ENCODE results near the gene CHURC1.

DNA sequence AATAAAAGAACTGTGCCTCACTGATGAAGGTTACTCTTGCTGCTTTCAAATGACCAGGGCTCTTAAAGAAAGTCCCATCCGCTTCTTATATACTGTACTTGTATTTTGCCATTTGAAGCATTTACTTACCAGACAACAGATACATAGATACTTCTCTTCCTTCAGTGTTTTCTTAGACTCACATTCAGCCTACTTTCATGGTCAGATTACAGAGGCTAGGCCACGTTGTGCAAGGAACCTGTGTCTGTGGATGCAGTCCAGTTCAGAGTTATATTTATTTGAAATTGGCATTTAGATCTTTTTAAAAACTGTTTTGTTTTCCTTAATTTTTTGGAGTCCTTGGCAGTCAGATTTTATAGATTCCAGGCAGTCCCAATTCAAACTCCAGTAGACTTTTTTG, 6.2 kb downstream of the CHURC1 start:
- TF ChIP-seq, protein P1, sequence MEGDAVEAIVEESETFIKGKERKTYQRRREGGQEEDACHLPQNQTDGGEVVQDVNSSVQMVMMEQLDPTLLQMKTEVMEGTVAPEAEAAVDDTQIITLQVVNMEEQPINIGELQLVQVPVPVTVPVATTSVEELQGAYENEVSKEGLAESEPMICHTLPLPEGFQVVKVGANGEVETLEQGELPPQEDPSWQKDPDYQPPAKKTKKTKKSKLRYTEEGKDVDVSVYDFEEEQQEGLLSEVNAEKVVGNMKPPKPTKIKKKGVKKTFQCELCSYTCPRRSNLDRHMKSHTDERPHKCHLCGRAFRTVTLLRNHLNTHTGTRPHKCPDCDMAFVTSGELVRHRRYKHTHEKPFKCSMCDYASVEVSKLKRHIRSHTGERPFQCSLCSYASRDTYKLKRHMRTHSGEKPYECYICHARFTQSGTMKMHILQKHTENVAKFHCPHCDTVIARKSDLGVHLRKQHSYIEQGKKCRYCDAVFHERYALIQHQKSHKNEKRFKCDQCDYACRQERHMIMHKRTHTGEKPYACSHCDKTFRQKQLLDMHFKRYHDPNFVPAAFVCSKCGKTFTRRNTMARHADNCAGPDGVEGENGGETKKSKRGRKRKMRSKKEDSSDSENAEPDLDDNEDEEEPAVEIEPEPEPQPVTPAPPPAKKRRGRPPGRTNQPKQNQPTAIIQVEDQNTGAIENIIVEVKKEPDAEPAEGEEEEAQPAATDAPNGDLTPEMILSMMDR (IDR thresholded peaks at IDR 0.05), result no peak
- TF ChIP-seq POLR2A (IDR thresholded peaks at IDR 0.05), result no peak

Measured in uterus (tissue), 2 donors.